Measurements from ENCODE around the gene ZNF516. TPM values are rescaled to one million over a fixed set of nuclear protein-coding genes. Genes with fewer than 3 reads are reported as not detected.
A peak's percentile ranks its signal among the peaks of the same experiment; 100 is the strongest.

Gene ZNF516
- total and polyA plus RNA-seq, 2 of the 13 experiments (the other 11 are each of a cell fraction or from before 2014, with no cell fraction given): 16.6 to 18.7 TPM

- TF ChIP-seq, protein P1, sequence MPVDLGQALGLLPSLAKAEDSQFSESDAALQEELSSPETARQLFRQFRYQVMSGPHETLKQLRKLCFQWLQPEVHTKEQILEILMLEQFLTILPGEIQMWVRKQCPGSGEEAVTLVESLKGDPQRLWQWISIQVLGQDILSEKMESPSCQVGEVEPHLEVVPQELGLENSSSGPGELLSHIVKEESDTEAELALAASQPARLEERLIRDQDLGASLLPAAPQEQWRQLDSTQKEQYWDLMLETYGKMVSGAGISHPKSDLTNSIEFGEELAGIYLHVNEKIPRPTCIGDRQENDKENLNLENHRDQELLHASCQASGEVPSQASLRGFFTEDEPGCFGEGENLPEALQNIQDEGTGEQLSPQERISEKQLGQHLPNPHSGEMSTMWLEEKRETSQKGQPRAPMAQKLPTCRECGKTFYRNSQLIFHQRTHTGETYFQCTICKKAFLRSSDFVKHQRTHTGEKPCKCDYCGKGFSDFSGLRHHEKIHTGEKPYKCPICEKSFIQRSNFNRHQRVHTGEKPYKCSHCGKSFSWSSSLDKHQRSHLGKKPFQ (CRISPR knock-in tag; IDR thresholded peaks at IDR 0.05; ENCODE audit: insufficient replicate concordance): no peak
- peak; percentile 49; the same call in 1 of the 2 replicates for TF ChIP-seq ZXDC (CRISPR knock-in tag; IDR thresholded peaks at IDR 0.05)
- TF ChIP-seq, protein P2, sequence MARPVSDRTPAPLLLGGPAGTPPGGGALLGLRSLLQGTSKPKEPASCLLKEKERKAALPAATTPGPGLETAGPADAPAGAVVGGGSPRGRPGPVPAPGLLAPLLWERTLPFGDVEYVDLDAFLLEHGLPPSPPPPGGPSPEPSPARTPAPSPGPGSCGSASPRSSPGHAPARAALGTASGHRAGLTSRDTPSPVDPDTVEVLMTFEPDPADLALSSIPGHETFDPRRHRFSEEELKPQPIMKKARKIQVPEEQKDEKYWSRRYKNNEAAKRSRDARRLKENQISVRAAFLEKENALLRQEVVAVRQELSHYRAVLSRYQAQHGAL (CRISPR knock-in tag; IDR thresholded peaks at IDR 0.05; ENCODE audit: not compliant biosample characterization): no peak
- no peak for TF ChIP-seq ZNF44 (CRISPR knock-in tag; IDR thresholded peaks at IDR 0.05)
- no peak for TF ChIP-seq ZNF180 (CRISPR knock-in tag; IDR thresholded peaks at IDR 0.05; ENCODE audit: borderline replicate concordance, low read depth)
- TF ChIP-seq WIZ (CRISPR knock-in tag; IDR thresholded peaks at IDR 0.05): 0 out of 2 replicates have a peak, but pooled peaks have one; percentile 25
- TF ChIP-seq, protein P3, sequence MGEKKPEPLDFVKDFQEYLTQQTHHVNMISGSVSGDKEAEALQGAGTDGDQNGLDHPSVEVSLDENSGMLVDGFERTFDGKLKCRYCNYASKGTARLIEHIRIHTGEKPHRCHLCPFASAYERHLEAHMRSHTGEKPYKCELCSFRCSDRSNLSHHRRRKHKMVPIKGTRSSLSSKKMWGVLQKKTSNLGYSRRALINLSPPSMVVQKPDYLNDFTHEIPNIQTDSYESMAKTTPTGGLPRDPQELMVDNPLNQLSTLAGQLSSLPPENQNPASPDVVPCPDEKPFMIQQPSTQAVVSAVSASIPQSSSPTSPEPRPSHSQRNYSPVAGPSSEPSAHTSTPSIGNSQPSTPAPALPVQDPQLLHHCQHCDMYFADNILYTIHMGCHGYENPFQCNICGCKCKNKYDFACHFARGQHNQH (CRISPR knock-in tag; IDR thresholded peaks at IDR 0.05): 0 out of 2 replicates have a peak, but pooled peaks have one; percentile 23
- no peak for TF ChIP-seq ARNT2 (CRISPR knock-in tag; IDR thresholded peaks at IDR 0.05; ENCODE audit: low read depth)
- no peak for TF ChIP-seq ZNF749 (CRISPR knock-in tag; IDR thresholded peaks at IDR 0.05; ENCODE audit: borderline replicate concordance)
- no peak for TF ChIP-seq ZNF570 (CRISPR knock-in tag; IDR thresholded peaks at IDR 0.05; ENCODE audit: borderline replicate concordance)
- no peak for TF ChIP-seq ZNF629 (CRISPR knock-in tag; conservative IDR thresholded peaks at IDR 0.05)
- no peak for TF ChIP-seq NFRKB (IDR thresholded peaks at IDR 0.05)
- TF ChIP-seq SNAPC2 (CRISPR knock-in tag; IDR thresholded peaks at IDR 0.05): no peak
- no peak for TF ChIP-seq NR1H2 (CRISPR knock-in tag; IDR thresholded peaks at IDR 0.05; ENCODE audit: borderline replicate concordance, low read depth)
- TF ChIP-seq ZNF354B (CRISPR knock-in tag; IDR thresholded peaks at IDR 0.05): no peak
- no peak for TF ChIP-seq XBP1 (CRISPR knock-in tag; IDR thresholded peaks at IDR 0.05)
- TF ChIP-seq RNF2 (conservative IDR thresholded peaks at IDR 0.05; ENCODE audit: low read depth): 0 out of 2 replicates have a peak, but pooled peaks have one; percentile 26
- TF ChIP-seq, protein P4, sequence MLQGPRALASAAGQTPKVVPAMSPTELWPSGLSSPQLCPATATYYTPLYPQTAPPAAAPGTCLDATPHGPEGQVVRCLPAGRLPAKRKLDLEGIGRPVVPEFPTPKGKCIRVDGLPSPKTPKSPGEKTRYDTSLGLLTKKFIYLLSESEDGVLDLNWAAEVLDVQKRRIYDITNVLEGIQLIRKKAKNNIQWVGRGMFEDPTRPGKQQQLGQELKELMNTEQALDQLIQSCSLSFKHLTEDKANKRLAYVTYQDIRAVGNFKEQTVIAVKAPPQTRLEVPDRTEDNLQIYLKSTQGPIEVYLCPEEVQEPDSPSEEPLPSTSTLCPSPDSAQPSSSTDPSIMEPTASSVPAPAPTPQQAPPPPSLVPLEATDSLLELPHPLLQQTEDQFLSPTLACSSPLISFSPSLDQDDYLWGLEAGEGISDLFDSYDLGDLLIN (CRISPR knock-in tag; IDR thresholded peaks at IDR 0.05; ENCODE audit: borderline replicate concordance): no peak
- TF ChIP-seq ZNF850 (CRISPR knock-in tag; conservative IDR thresholded peaks at IDR 0.05): no peak
- TF ChIP-seq ZNF335 (CRISPR knock-in tag; IDR thresholded peaks at IDR 0.05): no peak
- TF ChIP-seq, protein P5, sequence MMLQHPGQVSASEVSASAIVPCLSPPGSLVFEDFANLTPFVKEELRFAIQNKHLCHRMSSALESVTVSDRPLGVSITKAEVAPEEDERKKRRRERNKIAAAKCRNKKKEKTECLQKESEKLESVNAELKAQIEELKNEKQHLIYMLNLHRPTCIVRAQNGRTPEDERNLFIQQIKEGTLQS (CRISPR knock-in tag; IDR thresholded peaks at IDR 0.05): no peak
Measured at GRCh38 chr18:76528477-76529432, 33.7 kb upstream of the ZNF516 start (continued).
